NCI-H345 treated with DMSO at 0.1 percent for 48 hours (cell line): ENCODE measurements around the gene LEKR1.

Source experiments
- DNase-seq: peaks from one replicate; lab custom pipeline; 2025; ENCODE audit not compliant: unreplicated experiment; lab: John Stamatoyannopoulos, UW

The LEKR1 gene

GRCh38 chr3:157051591-157051990 lies 225.4 kb downstream of the LEKR1 start:
- no peak for DNase-seq

GRCh38 chr3:157056035-157056434 lies 229.9 kb downstream of the LEKR1 start:
- no peak for DNase-seq

- DNase-seq = no peak
Measured at GRCh38 chr3:157058392-157059071, 232.4 kb downstream of the LEKR1 start.

GRCh38 chr3:157059181-157059580 lies 233.0 kb downstream of the LEKR1 start:
- DNase-seq = no peak

GRCh38 chr3:157059661-157060060 lies 233.5 kb downstream of the LEKR1 start:
- DNase-seq = no peak

- DNase-seq = no peak
Measured at GRCh38 chr3:157061265-157061664, 235.1 kb downstream of the LEKR1 start.

- no peak for DNase-seq
Measured at GRCh38 chr3:157063469-157063868, 237.3 kb downstream of the LEKR1 start.

- no peak for DNase-seq
Measured at GRCh38 chr3:157063926-157064325, 237.8 kb downstream of the LEKR1 start.

GRCh38 chr3:157064402-157064801 lies 238.2 kb downstream of the LEKR1 start:
- DNase-seq = no peak

- DNase-seq = no peak
Measured at GRCh38 chr3:157065201-157065600, 239.0 kb downstream of the LEKR1 start.

GRCh38 chr3:157066335-157067098 lies 240.4 kb downstream of the LEKR1 start:
- DNase-seq = no peak

GRCh38 chr3:157067114-157067513 lies 241.0 kb downstream of the LEKR1 start:
- no peak for DNase-seq

- no peak for DNase-seq
Measured at GRCh38 chr3:157069406-157069805, 243.3 kb downstream of the LEKR1 start.

GRCh38 chr3:157069846-157070677 lies 243.9 kb downstream of the LEKR1 start:
- no peak for DNase-seq

- no peak for DNase-seq
Measured at GRCh38 chr3:157070678-157070999, 244.5 kb downstream of the LEKR1 start.

- no peak for DNase-seq
Measured at GRCh38 chr3:157071744-157072525, 245.8 kb downstream of the LEKR1 start.

GRCh38 chr3:157073810-157074209 lies 247.7 kb downstream of the LEKR1 start:
- no peak for DNase-seq

GRCh38 chr3:157074490-157074889 lies 248.3 kb downstream of the LEKR1 start:
- DNase-seq = no peak

- no peak for DNase-seq
Measured at GRCh38 chr3:157074981-157075380, 248.8 kb downstream of the LEKR1 start.

GRCh38 chr3:157075693-157076420 lies 249.7 kb downstream of the LEKR1 start:
- DNase-seq = no peak
